Epithelial cell of esophagus (primary cell): ENCODE results near the gene SUFU.

Experiments used
- DNase-seq: peaks from one replicate; pipeline ENCODE4 v3.0.0; 2010; ENCODE audit warnings: low read depth
- H3K4me3 ChIP-seq: 2 replicates; pipeline ENCODE4 v1.5.1; 2011; ENCODE audit warnings: mild to moderate bottlenecking, low read length, control low read depth
- CTCF ChIP-seq: IDR thresholded peaks from 2 replicates; pipeline ENCODE4 v1.5.1; 2011; ENCODE audit warnings: low read depth, mild to moderate bottlenecking, low read length, control low read depth, inconsistent platforms; ENCODE audit not compliant: insufficient read depth; ENCODE audit errors: missing control alignments

Gene SUFU

GRCh38 chr10:102470579-102471546 is 32.9 kb upstream of the SUFU start:
- no peak for TF ChIP-seq CTCF
- no peak for DNase-seq
- no peak overlapping the region for H3K4me3 ChIP-seq

DNA sequence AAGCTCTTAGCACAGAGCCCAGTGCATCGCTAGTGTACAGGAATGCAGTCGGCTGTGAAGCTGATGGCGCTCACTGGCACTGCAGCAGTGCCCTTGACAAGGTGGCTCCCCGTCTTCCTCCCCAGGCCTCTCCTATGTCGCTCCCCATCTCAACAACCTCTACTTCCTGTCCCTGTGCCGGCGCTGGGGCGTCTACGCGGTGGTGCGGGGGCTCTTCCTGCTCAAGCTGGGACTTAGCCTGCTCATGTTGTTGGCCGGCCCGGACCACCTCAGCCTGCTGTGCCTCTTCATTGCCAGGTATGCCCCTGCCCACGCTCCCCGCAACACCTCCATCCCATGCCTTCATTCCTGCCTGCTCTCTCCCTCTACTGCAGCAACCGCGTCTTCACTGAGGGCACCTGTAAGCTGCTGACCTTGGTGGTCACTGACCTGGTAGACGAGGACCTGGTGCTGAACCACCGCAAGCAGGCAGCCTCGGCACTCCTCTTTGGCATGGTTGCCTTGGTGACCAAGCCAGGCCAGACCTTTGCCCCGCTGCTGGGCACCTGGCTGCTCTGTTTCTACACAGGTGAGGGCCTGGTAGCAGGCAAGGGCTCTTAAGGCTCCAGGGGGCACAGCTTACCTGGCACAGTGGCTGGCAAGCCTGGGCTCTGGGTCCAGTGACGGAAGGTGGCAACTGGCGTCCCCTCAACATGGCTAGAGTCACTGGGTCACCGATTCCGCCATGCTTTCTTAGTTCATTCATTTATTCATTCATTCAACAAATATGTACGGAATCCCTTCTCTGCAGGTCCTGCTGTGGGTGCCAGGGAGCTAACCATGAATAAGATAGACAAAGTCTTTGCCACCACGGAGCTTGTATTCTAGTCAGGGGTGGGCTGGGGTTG is 30.1 kb upstream of the SUFU start:
- no peak for DNase-seq
- H3K4me3 ChIP-seq: no peak overlapping the region
- no peak for TF ChIP-seq CTCF

DNA sequence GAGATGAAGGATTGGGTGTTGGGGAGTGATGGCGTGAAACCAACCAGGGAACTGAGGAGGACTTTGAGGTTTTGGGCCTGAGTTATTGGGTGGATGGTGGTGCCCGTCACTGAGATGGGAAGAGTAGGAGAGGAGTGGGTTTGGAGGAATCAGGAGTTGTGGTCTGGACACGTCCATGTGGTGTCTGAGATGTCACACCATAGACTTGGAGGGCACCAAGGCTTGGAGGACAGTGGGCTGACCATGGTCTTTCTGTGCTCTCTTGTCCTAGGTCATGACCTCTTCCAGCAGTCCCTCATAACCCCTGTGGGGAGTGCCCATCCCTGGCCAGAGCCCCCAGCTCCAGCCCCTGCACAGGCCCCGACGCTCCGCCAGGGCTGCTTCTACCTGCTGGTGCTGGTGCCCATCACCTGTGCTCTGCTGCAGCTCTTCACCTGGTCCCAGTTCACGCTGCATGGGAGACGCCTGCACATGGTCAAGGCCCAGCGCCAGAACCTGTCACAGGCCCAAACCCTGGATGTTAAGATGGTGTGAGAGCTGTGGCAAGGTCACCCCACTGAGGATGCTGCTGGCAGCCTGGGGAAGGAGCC is 28.2 kb upstream of the SUFU start:
- H3K4me3 ChIP-seq: no peak overlapping the region
- no peak for DNase-seq
- TF ChIP-seq CTCF: no peak

GRCh38 chr10:102476466-102477141 is 27.2 kb upstream of the SUFU start:
- no peak for TF ChIP-seq CTCF
- no peak for DNase-seq
- no peak overlapping the region for H3K4me3 ChIP-seq

DNA sequence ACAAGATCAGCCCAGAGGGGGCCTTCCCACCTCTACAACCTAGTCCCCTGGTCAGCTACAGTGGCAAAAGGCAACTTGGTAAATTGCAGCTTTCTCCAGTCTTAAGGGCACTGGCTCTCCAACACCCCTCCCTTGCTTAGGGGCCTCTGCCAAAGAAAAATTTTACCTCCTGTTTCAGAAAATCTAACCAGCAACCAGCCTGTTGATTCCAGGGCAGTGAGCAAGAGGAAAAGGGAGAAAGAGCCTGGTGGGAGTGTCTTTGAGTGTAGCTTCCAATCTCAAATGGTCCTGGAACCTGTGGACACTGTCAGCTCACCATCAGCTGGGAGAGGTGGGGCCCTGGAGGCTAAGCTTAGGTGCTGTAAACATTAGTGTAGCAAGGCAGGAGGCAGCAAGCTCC is 24.1 kb upstream of the SUFU start:
- no peak overlapping the region for H3K4me3 ChIP-seq
- DNase-seq: no peak
- TF ChIP-seq CTCF: no peak

DNA sequence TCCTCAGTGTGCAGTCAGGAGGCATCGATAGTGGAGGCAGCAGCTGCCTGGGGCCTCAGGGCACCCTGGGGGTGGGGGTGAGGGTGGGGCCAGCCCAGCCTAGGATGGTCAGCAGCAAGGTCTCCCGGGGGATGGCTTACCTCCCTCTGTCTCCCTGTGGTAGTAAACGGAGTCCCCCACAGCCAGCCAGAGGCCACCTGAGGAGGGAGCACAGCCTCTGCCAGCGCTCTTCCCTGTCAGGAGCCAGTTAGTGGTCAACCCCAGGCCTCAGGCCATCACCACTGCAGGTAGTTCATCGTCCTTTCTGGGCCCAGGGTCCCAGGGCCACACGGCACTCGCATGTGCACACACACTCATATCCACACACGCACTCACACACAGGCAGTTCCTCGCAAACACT is 23.4 kb upstream of the SUFU start:
- no peak for TF ChIP-seq CTCF
- H3K4me3 ChIP-seq: no peak overlapping the region
- no peak for DNase-seq
